Jurkat, Clone E6-1 (cell line): ENCODE measurements around the gene RNASE8. TPM values are rescaled to one million over a fixed set of nuclear protein-coding genes. Genes with fewer than 3 reads are reported as not detected.
"Not testable (repeated sequence)": the region's sequence is repeated elsewhere in the genome, so short reads cannot be mapped to it uniquely, and the experiment has no call there.

ENCODE experiments used
- DNase-seq: peaks from one replicate; pipeline ENCODE4 v3.0.0-alpha.2; 2011; ENCODE audit warnings: low read depth, low spot score
- H3K4me3 ChIP-seq: 2 replicates; pipeline ENCODE4 v1.5.1; 2011; ENCODE audit warnings: mild to moderate bottlenecking, low read length, control low read depth, moderate library complexity
- polyA plus RNA-seq: library from polyadenylated mRNA; unstranded; fragments of >200 nt; gene quantifications from one replicate; pipeline ENCODE4 v1.2.1, GENCODE V29; 2012; ENCODE audit warnings: missing spikeins; ENCODE audit not compliant: insufficient read length, insufficient read depth

Gene RNASE8, protein sequence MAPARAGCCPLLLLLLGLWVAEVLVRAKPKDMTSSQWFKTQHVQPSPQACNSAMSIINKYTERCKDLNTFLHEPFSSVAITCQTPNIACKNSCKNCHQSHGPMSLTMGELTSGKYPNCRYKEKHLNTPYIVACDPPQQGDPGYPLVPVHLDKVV
- polyA plus RNA-seq, result not detected

DNA sequence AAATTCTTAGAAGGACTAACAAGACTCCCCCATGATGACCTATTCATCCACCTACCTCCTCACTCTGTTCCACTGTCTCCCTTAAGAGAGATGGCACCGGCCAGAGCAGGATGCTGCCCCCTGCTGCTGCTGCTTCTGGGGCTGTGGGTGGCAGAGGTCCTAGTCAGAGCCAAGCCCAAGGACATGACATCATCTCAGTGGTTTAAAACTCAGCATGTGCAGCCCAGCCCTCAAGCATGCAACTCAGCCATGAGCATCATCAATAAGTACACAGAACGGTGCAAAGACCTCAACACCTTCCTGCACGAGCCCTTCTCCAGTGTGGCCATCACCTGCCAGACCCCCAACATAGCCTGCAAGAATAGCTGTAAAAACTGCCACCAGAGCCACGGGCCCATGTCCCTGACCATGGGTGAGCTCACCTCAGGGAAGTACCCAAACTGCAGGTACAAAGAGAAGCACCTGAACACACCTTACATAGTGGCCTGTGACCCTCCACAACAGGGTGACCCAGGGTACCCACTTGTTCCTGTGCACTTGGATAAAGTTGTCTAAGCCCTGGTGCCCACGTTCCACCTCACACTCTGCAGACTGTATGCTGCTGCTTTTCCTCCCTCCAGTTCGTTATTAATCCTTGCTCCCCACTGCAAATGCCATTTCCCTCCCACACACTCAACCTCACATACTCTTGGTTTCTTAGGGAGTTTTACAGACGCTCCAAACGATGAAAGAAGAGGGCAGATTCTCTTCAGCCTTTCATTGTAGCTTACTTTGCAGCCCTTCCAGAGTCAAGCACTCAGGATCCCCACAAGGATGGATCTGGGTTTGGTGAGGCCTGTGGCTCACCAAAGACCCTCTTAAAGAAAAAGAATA lies at the start of gene RNASE8:
Gene RNASE8, plus strand, starts transcription at position 20 of the 873 bp plus-strand sequence. Its CDS starts 71 bp downstream, at position 91.
- H3K4me3 ChIP-seq, result no peak within 1 kb of the TSS
- no peak for DNase-seq

DNA sequence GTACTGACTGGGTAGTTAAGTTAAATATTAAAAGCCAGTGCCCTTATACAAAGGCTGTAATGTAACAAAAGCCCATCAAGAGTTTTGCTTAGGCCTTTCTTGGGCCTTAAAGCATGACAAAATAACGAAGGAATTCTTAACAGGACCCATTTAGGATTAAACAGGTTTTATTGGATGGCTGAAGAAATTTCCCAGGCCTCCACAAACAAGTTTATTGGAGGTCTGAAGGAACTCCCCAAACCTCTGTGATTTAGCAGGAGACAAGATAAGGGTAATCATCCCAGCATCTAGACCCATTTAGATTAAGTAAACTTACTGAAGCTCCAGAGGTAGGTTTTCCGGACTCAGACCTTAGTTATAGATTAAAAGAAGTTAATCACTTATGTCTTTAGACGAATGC lies 47.9 kb upstream of the RNASE8 start:
- not testable (repeated sequence) for DNase-seq, H3K4me3 ChIP-seq

DNA sequence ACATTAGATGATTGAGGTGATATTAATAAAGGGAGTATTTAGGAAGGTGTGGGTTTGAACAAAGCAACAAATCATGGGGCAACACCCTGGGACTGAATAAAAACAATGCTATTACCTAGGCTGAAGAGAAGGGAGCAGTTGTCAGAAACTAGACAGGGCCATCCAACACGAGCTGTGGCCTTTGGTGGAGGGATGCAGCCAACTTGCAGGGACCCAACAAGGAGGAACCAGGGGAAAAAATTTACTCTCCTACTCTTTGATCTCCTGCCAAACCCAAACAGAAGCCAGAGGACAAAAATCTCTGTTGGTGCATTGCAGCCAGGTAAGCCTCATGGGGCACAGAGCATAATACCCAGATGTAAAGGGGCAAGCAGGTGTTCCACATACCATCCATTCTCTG lies 46.5 kb upstream of the RNASE8 start:
- no peak for DNase-seq
- H3K4me3 ChIP-seq, result no peak overlapping the region

DNA sequence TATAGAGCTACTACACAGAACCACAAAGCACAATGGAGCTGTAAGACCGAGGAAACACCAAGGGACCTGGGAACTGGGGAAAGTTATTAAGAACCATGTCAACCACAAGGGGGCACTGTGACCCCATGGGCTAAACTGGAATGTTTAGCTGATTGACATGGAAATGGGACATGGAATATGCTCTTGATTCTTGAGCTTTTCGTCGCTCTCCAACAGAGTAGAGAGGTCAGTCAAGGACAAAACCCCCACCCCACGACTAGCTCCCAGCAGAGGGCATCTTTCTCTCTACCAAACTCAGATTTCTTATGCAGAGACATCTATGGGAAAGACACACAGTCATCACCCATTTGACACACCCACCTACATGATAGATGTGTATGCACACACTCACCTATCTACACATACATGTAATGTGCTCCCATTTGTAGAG lies 42.8 kb upstream of the RNASE8 start:
- DNase-seq, result peak; percentile 76
- no peak overlapping the region for H3K4me3 ChIP-seq

DNA sequence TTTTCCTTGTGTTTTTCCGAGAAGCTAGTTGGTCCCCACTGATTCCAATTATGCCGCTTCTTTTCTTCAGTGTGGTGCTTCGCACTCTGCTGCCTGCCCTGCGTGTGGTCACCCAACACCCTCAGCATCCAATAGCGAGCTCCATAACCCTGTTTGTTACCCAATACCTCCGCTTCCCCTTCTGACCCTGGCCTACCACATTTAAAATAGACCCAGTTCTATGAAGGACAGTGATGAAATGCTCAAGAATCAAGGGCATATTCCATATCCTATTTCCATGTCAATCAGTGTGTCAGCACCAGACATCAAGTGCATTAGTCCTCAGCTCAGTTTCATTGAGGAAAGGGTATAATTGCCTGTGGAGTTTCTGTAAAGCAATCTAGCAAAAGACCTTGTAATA lies 42.3 kb upstream of the RNASE8 start:
- no peak overlapping the region for H3K4me3 ChIP-seq
- no peak for DNase-seq

DNA sequence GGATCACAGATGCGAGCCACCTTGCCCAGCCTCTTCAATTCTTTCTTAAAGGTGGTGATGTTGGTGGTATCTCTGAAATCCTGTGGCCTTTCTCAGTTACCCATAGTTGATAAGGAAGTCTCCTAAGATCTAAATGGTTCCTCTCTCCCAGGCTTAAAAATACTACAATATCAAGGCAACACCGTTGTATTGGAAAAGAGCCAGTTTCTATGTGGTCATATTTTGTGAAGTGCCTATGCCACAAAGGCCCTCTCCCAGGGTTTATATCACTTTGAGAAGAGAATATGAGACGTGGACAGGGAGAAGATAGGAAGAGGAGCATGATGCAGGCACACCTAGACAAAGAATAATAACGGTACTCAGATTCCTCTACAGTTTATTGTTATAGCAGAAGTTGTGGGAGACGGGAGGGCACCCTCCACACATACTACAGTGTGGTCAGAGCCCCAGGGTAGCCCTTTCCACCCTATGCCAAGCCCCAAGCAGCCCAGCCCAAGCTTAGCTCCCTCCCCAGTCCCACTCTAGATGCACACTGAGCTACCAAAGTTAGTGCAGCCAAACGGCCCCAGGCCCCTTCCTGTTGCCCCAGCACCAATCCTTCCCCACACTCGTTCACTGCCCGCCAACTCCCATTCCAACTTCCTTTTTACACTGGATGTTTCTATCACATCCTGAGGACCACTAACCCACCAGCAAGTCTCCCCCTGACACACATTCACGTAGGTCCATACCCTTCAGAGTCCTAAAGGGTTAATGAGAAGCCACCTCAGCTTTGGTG lies 41.0 kb upstream of the RNASE8 start:
- no peak for DNase-seq
- no peak overlapping the region for H3K4me3 ChIP-seq

DNA sequence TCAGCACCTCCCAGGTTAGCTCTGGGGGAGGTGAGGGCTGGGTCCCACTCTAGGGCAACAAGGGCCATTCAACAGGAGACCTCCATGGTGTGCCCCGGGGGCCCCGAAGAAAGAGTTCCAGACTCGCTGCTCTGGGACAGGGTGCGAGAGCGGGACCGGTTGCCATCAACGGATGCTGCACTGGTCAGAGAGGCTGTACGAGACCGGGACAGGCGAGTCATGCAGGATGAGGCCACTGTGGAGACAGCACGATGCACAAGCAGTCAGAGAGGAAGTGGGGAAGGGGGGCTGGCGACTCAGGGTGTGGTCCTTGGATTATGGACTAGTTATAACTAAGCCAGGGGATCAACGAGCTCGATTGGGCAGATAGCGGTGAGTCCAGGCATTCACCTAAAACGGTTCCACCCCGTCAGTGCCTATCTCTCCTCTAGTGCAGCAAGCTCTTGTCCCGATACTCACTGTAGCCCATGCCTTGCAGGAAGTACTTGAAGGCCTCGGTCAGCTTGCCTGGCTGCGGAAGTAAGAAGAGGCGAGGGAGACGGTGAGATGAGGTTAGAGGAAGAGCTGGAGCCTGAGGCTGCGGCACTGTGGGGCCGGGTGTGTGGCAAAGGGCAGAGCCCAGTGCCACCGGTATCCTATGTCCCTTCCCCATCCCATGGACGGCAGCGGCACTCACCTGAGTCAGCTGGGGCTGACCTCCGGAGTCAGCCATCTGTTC lies 39.9 kb upstream of the RNASE8 start:
- no peak overlapping the region for H3K4me3 ChIP-seq
- no peak for DNase-seq

DNA sequence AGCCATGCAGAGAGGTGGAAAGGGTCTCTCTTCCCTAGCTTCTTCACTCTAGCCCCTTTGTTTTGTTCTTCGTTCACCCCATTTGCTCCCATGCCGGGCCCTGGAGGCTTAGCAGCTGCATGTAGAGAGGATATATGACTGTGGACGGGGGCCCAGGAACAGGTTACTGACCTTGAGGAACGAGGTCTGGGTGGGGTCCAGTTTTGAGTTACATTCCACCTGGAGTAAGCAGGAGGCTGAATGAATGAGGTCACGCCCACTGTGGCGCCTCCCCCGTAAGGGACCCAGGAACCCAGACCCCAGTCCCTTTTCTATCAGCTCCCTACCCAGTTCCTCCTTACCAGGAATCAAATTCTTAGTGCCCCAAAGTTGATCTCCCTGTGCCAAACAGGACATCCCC lies 39.3 kb upstream of the RNASE8 start:
- no peak overlapping the region for H3K4me3 ChIP-seq
- no peak for DNase-seq

DNA sequence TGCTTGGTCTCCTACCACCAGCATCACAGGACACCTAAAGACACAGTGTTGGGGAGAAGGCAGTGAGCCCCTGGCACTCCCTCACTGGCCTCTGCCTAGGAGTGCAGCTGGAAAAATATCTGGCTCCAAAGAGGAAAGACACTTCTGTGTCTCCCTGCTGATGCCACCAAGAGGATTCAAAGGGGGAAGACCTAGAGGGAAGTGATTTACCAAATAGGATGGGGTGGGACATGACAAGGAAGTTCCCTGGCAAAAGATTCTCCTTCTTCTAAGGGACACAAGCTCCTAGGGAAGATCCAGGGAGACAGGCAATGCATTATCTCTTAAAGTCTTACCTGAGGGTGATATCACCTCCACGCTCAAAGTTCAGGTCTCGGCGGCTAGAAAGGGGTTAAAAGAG lies 38.8 kb upstream of the RNASE8 start:
- DNase-seq, result no peak
- H3K4me3 ChIP-seq, result no peak overlapping the region

DNA sequence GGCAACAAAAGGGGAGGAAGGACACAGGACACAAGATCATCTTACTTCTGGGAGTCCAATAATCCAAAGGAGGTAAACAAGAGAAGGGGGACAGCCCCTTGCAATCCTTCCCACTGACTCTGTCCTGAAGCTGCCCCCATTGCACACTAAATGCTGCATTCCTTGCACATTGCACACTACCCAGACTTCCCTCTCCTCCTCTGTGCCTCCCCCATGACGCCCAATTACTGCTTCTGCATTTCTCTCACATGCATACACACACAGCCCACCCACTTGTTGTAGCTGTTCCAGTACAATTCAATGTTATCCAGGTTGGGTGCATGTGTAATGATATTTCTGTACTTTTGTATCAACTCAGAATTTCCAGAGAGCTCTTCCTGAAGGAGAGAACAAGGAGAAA lies 38.3 kb upstream of the RNASE8 start:
- H3K4me3 ChIP-seq, result no peak overlapping the region
- no peak for DNase-seq

DNA sequence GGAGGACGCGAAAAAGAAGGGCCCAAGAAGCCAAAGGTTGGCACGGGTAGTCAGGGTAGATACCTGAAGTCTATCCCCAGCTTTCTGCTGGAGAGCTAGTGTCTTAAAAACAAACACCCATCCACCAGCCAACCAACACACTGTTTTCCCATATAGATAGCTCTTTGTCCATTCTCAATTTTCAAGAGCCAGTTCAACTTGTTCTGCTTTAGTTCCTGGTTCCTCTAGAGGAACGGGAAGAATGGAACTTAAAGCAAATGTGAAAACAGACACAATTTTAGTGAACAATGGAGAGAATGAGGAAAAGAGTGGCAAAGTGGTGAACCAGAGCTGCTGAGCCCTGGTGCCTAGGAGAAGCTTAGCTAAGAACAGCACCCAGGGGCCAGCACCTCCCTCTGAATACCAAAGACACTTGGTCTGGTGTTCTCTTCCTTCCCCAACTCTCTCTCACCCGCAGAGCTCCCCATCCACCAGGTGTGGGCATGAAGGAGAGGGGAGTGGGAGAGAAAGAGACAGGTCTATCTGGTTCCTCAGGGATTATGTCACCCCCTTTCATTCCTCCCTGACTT lies 36.6 kb upstream of the RNASE8 start:
- DNase-seq, result no peak
- no peak overlapping the region for H3K4me3 ChIP-seq

DNA sequence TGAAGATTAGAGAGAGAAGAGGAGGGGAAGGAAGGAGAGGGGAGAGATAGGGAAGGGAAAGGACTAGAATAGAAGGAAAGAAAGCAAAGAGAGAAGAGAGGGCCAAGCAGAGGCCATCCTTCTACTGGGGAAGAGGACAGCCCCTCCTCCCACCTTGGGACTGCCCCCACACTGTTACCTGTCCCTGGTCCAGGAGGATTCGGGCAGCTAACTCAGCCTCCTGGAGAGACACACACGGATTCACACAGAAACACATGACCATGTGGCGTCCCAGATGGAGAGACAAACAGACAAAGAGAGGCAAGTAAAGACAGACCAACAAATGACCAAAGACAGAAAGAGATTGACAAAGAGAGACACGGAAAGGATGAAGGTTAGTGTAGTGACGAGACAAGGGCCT lies 34.9 kb upstream of the RNASE8 start:
- no peak for DNase-seq

DNA sequence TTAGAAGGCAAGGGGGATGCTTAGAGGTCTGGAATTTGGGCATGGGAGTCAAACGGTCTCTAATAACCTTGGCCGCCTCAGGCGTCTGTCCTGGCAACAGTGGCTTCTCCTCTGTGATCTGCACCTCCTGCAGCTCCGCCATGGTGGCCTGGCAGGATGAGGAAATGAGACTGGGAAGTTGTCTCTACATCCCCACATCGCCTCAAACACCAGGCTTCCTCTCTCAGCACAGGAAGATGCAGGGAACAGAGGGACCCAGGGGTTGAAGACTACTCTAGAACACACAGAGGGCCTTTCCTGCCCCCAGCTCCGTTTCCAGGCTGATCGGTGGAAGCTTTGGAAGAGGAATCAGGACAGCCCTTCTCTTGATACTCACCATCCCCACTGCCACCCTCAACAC lies 34.4 kb upstream of the RNASE8 start:
- no peak overlapping the region for H3K4me3 ChIP-seq
- no peak for DNase-seq

More for the DNA sequence above, 34.9 kb upstream of the RNASE8 start:
- H3K4me3 ChIP-seq, result no peak overlapping the region

DNA sequence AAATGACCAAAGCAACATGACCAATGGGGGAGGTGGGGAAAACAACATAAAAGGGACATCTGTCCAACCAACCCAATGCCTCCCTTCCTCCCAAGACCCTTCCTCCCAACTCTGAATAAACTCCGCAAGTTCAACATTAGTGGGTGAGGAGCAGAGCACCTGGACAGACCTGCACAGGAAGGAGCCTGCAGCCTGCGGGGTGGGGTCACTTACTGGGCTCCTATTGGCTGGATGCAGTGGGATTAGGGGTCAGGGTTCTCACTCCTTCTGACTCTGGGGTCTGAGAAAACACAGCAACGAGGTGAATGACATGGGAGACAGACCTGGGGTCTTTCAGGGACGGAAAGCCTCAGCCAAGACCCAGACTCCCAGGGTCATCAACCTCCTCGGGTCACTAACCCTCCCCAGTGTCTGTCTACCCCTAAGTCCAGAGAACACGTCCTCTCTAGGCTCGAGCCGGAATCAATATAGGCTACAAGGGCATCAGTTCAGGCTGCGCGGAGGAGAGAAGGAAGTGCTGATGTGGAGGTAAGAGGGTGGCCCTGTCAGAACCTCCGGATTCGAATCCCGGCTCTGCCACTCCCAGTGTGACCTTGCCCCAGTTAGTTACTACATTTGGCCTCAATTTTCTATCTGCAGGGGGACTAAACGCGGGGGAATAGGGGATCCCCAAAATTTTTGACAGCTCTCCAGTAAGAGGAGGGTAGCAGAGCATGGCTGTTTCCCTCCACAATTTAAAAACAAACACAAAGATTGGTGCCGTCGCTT lies 33.6 kb upstream of the RNASE8 start:
- no peak for DNase-seq
- H3K4me3 ChIP-seq, result peak overlapping the region; percentile 69

DNA sequence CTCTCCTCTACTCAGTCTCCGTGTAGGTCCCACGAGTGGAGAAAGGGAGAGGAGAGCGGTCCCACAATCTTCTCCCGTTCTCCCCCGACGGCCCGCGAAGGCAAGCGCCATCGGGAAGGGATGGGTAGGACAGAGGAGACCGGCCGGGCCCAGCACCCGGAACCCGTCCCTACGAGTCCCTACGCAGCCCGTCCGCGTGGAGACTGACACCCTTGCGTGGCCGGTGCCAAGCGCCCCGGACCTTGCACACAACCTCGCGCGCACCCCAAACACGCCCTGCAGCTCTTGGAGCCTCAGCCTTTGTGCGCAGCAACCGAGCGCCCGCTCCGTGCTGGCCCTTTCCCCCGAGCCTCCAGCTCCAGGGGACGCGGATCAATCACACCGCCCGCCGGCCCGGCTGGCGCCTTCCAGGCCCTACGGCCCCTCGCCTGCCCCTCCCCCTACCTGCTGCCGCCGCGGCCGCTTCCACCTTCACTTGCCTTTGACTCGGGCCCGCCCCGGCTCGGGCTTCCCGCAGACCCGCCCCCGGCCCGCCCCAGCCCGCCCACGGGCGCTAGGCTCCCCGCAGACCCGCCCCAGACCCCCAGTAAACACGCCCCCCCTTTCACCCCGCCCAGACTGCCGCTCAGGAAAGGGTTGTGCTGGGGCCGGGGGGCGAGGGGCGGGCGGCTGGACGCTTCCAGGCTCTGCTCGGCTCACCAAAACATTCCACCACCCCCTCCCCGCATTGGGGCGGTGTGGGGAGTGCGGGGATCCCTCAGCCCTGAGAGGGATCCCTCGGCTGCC lies 32.8 kb upstream of the RNASE8 start, which contains the start of gene NDRG2:
Gene NDRG2, minus strand, starts transcription at position 477 of the 786 bp plus-strand sequence. CDS start 1,746 bp downstream, outside the sequence.
- DNase-seq, result peak; percentile 44
- peak within 1 kb of the TSS; percentile 69 for H3K4me3 ChIP-seq

DNA sequence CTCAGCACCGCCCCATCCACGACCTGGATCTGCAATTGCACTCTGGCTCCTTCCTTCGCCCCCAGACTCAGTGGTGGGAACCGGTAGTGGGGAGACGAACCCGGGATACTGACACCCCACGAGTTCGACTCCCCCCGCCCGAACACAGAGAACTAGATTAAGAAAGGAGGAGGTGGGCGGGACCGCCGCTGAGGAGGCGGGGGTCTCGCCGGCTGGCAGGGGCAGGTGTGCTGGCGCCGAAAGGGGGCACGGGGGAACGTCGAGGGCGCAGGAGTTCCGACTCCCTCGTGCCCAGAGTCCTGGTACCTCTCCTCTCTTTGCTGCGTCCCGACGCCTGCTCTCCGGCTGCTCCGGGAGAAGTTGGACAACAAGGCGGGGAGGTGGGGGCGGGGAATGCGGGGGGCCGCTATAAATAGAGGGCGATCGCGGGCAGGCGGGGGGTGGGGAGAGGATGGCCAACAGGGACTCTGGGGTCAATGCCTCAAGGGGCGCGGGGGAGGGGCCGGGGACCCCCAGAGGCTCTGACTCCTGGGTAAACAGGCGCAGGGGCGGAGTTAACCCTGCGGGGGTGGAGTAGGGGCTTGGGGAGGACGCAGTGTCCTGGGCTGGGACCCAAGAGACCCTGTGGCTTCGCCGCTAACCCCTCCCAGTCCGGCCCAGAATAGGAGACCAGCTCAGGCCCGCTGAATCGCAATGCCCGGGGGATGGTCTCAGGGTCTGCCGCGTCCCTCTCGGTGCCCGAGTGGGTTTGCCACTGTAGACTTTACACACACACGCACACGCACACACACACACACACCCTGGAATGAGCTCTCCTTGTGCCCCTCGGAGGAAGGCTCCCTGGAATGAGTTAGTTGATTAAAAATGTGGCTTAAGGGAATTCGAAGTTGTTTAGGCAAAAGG lies 32.0 kb upstream of the RNASE8 start:
- peak overlapping the region; percentile 69 for H3K4me3 ChIP-seq
- DNase-seq, result no peak
